Hepatocyte (in vitro differentiated cells): ENCODE measurements around the gene DSG1.
"Not testable (repeated sequence)": the region's sequence is repeated elsewhere in the genome, so short reads cannot be mapped to it uniquely, and the experiment has no call there.

Experiments used
- EZH2phosphoT487 ChIP-seq: fragments of 200-600 bp; sonication (generic); IDR thresholded peaks from one replicate; pipeline ENCODE4 v1.6.1; 2018; ENCODE audit warnings: antibody characterized with exemption, mild to moderate bottlenecking, low read depth, moderate library complexity; ENCODE audit not compliant: unreplicated experiment, severe bottlenecking
- TF ChIP-seq, protein P1 (sequence below): fragments of 200-600 bp; sonication (generic); IDR thresholded peaks from 2 replicates; pipeline ENCODE4 v1.5.1; 2016; ENCODE audit warnings: antibody characterized with exemption, mild to moderate bottlenecking; ENCODE audit not compliant: poor library complexity

DNA sequence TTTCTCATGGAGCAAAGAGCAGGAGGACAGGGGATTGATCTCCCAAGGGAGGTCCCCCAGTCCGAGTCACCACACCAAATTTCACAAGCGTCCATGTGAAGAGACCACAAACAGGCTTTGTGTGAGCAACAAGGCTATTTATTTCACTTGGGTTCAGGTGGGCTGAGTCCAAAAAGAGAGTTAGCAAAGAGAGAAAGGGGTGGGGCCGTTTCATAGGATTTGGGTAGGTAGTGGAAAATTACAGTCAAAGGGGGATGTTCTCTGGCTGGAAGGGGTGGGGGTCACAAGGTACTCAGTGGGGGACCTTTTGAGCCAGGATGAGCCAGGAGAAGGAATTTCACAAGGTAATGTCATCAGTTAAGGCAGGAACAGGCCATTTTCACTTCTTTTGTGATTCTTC lies 28.5 kb upstream of the DSG1 start:
- TF ChIP-seq, protein P1, sequence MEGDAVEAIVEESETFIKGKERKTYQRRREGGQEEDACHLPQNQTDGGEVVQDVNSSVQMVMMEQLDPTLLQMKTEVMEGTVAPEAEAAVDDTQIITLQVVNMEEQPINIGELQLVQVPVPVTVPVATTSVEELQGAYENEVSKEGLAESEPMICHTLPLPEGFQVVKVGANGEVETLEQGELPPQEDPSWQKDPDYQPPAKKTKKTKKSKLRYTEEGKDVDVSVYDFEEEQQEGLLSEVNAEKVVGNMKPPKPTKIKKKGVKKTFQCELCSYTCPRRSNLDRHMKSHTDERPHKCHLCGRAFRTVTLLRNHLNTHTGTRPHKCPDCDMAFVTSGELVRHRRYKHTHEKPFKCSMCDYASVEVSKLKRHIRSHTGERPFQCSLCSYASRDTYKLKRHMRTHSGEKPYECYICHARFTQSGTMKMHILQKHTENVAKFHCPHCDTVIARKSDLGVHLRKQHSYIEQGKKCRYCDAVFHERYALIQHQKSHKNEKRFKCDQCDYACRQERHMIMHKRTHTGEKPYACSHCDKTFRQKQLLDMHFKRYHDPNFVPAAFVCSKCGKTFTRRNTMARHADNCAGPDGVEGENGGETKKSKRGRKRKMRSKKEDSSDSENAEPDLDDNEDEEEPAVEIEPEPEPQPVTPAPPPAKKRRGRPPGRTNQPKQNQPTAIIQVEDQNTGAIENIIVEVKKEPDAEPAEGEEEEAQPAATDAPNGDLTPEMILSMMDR, result not testable (repeated sequence)
- not testable (repeated sequence) for TF ChIP-seq EZH2phosphoT487
